ACC112 (cell line): ENCODE results near the gene C1QTNF5.
"Not testable (repeated sequence)": the region's sequence is repeated elsewhere in the genome, so short reads cannot be mapped to it uniquely, and the experiment has no call there.

ENCODE experiments used
- H2AFZ ChIP-seq: fragments of 200-600 bp; sonication (generic); one replicate; pipeline ENCODE4 v1.6.0; 2017; ENCODE audit warnings: antibody characterized with exemption, low read length; ENCODE audit not compliant: unreplicated experiment
- H3K27ac ChIP-seq: fragments of 200-600 bp; sonication (generic); 2 replicates; pipeline ENCODE4 v1.5.1; 2014; ENCODE audit warnings: low read depth, mild to moderate bottlenecking, antibody characterized with exemption, low read length, moderate library complexity
- H3K27me3 ChIP-seq: fragments of 200-600 bp; sonication (generic); 2 replicates; pipeline ENCODE4 v1.6.1; 2014; ENCODE audit warnings: mild to moderate bottlenecking, antibody characterized with exemption, low read length, moderate library complexity, mixed read lengths; ENCODE audit not compliant: insufficient read depth
- H3K36me3 ChIP-seq: fragments of 200-600 bp; sonication (generic); 2 replicates; pipeline ENCODE4 v1.6.1; 2016; ENCODE audit warnings: mild to moderate bottlenecking, antibody characterized with exemption, low read length, moderate library complexity, mixed read lengths; ENCODE audit not compliant: insufficient read depth
- H3K4me1 ChIP-seq: fragments of 200-600 bp; sonication (generic); one replicate; pipeline ENCODE4 v1.6.1; 2016; ENCODE audit warnings: low read length, mixed read lengths; ENCODE audit not compliant: insufficient read depth, unreplicated experiment, control insufficient read depth
- H3K4me3 ChIP-seq: fragments of 200-600 bp; sonication (generic); 2 replicates; pipeline ENCODE4 v1.5.1; 2014; ENCODE audit warnings: mild to moderate bottlenecking, low read depth, low read length
- H3K79me2 ChIP-seq: fragments of 200-600 bp; sonication (generic); one replicate; pipeline ENCODE4 v1.6.0; 2016; ENCODE audit warnings: low read length; ENCODE audit not compliant: control insufficient read depth, unreplicated experiment, insufficient read depth

C1QTNF5 gene

GRCh38 chr11:119340335-119341221 lies at the start of gene C1QTNF5:
C1QTNF5 (minus strand) TSS chr11:119340883; CDS start chr11:119340397, 486 bp downstream.
- H3K27me3 ChIP-seq: peaks cover 21% of the 10 kb centered on the region
- H3K79me2 ChIP-seq: peaks cover 6% of the 10 kb centered on the region
- H3K4me3 ChIP-seq: peak within 1 kb of the TSS; percentile 74
- no peak within 1 kb of the TSS for H3K27ac ChIP-seq
- peaks cover 27% of the 10 kb centered on the region for H3K4me1 ChIP-seq
- H3K36me3 ChIP-seq: no peaks in the 10 kb centered on the region
- peak within 1 kb of the TSS; percentile 56 for H2AFZ ChIP-seq

- Histone ChIP-seq H3K36me3 (no peaks in the 10 kb centered on the region), H3K79me2 (no peaks in the 10 kb centered on the region), H3K27me3 (peaks cover 7% of the 10 kb centered on the region; the same call in 1 of the 2 replicates), H2AFZ (no peak overlapping the region), H3K27ac (no peak overlapping the region), H3K4me1 (no peaks in the 10 kb centered on the region), H3K4me3 (no peak overlapping the region)
Measured at GRCh38 chr11:119389611-119390254, 49.0 kb upstream of the C1QTNF5 start.

- H3K4me3 ChIP-seq: no peak overlapping the region
- no peaks in the 10 kb centered on the region for H3K79me2 ChIP-seq
- H2AFZ ChIP-seq: no peak overlapping the region
- H3K36me3 ChIP-seq: no peaks in the 10 kb centered on the region
- no peak overlapping the region for H3K27ac ChIP-seq
- H3K4me1 ChIP-seq: no peaks in the 10 kb centered on the region
- H3K27me3 ChIP-seq: peaks cover 13% of the 10 kb centered on the region; the same call in 1 of the 2 replicates
Measured at GRCh38 chr11:119388103-119388502, 47.4 kb upstream of the C1QTNF5 start.

- Histone ChIP-seq H2AFZ (no peak overlapping the region), H3K79me2 (no peaks in the 10 kb centered on the region), H3K4me3 (no peak overlapping the region), H3K27me3 (peaks cover 16% of the 10 kb centered on the region; the same call in 1 of the 2 replicates), H3K36me3 (no peaks in the 10 kb centered on the region), H3K27ac (no peak overlapping the region), H3K4me1 (peaks cover 5% of the 10 kb centered on the region)
Measured at GRCh38 chr11:119384332-119384731, 43.6 kb upstream of the C1QTNF5 start.

- H3K4me1 ChIP-seq: peaks cover 10% of the 10 kb centered on the region
- H3K4me3 ChIP-seq: peak overlapping the region; percentile 81
- H3K36me3 ChIP-seq, H3K79me2 ChIP-seq, H3K27ac ChIP-seq: not testable (repeated sequence)
- H2AFZ ChIP-seq: peak overlapping the region; percentile 72
- peaks cover 16% of the 10 kb centered on the region; the same call in 1 of the 2 replicates for H3K27me3 ChIP-seq
Measured at GRCh38 chr11:119382513-119382912, 41.8 kb upstream of the C1QTNF5 start.

- Histone ChIP-seq H3K36me3 (no peaks in the 10 kb centered on the region), H2AFZ (peak overlapping the region; percentile 72), H3K27me3 (peaks cover 16% of the 10 kb centered on the region; the same call in 1 of the 2 replicates), H3K79me2 (no peaks in the 10 kb centered on the region), H3K27ac (0 out of 2 replicates have a peak overlapping the region, but pooled peaks have one; percentile 14), H3K4me1 (peaks cover 14% of the 10 kb centered on the region), H3K4me3 (peak overlapping the region; percentile 81)
Measured at GRCh38 chr11:119382101-119382500, 41.4 kb upstream of the C1QTNF5 start.

- peaks cover 16% of the 10 kb centered on the region; the same call in 1 of the 2 replicates for H3K27me3 ChIP-seq
- H3K27ac ChIP-seq: 0 out of 2 replicates have a peak within 1 kb of the TSS, but pooled peaks have one; percentile 14
- peak within 1 kb of the TSS; percentile 81 for H3K4me3 ChIP-seq
- H3K36me3 ChIP-seq: no peaks in the 10 kb centered on the region
- H3K79me2 ChIP-seq: no peaks in the 10 kb centered on the region
- peaks cover 20% of the 10 kb centered on the region for H3K4me1 ChIP-seq
- H2AFZ ChIP-seq: peak within 1 kb of the TSS; percentile 72
Measured at GRCh38 chr11:119381181-119381988, 40.7 kb upstream of the C1QTNF5 start, which contains the start of gene USP2. USP2 (minus strand) TSS chr11:119381690; CDS start chr11:119373480, 8,210 bp downstream.

GRCh38 chr11:119380827-119381180 lies 40.1 kb upstream of the C1QTNF5 start:
- Histone ChIP-seq H3K27ac (no peak overlapping the region), H3K79me2 (no peaks in the 10 kb centered on the region), H3K4me3 (peak overlapping the region; percentile 81; the same call in 1 of the 2 replicates), H3K4me1 (peaks cover 26% of the 10 kb centered on the region), H3K27me3 (peaks cover 16% of the 10 kb centered on the region; the same call in 1 of the 2 replicates), H3K36me3 (no peaks in the 10 kb centered on the region), H2AFZ (no peak overlapping the region)

- Histone ChIP-seq H2AFZ (no peak overlapping the region), H3K79me2 (no peaks in the 10 kb centered on the region), H3K36me3 (no peaks in the 10 kb centered on the region), H3K4me3 (no peak overlapping the region), H3K27ac (no peak overlapping the region), H3K27me3 (peaks cover 16% of the 10 kb centered on the region; the same call in 1 of the 2 replicates), H3K4me1 (peaks cover 31% of the 10 kb centered on the region)
Measured at GRCh38 chr11:119380160-119380826, 39.6 kb upstream of the C1QTNF5 start.
